Measurements from ENCODE around the gene RAB27A. TPM values are rescaled to one million over a fixed set of nuclear protein-coding genes. Genes with fewer than 3 reads are reported as not detected.

The RAB27A gene
- total and polyA plus RNA-seq, 2 experiments from 2014 or later = 3.2 to 5.8 TPM

- TF ChIP-seq ZNF462 (CRISPR knock-in tag; IDR thresholded peaks at IDR 0.05) (no peak), ZNF114 (CRISPR knock-in tag; IDR thresholded peaks at IDR 0.05) (no peak), ETS1 (IDR thresholded peaks at IDR 0.05) (no peak), EZH2phosphoT487 (IDR thresholded peaks at IDR 0.05; ENCODE audit: unreplicated experiment) (no peak), ZNF331 (CRISPR knock-in tag; IDR thresholded peaks at IDR 0.05; ENCODE audit: low read depth) (no peak), NANOG (IDR thresholded peaks at IDR 0.05; ENCODE audit: borderline replicate concordance) (no peak), STAT1 (IDR thresholded peaks at IDR 0.05; ENCODE audit: unreplicated experiment) (no peak), JUNB (IDR thresholded peaks at IDR 0.05; ENCODE audit: unreplicated experiment) (no peak)
These were observed 31.4 kb upstream of the RAB27A start (continued) for GRCh38 chr15:55320963-55321362.

GRCh38 chr15:55320238-55320550 is 30.6 kb upstream of the RAB27A start:
- H3K36me3 ChIP-seq (ENCODE audit: insufficient read depth) = no peaks in the 10 kb centered on the region
- ATAC-seq = no peak
- no peak overlapping the region for H3K4me2 ChIP-seq
- H3K4me1 Mint-ChIP-seq = peaks cover 16% of the 10 kb centered on the region
- H3K27ac Mint-ChIP-seq = no peak overlapping the region
- no peaks in the 10 kb centered on the region for H4K20me1 ChIP-seq (replicated peaks; ENCODE audit: insufficient read depth)
- H3K9me2 ChIP-seq (ENCODE audit: insufficient read depth) = no peaks in the 10 kb centered on the region
- no peak overlapping the region for H3K27ac ChIP-seq (ENCODE audit: low read depth)
- no peak overlapping the region for H3K4me3 ChIP-seq
- peaks cover 4% of the 10 kb centered on the region for H3K27me3 Mint-ChIP-seq (ENCODE audit: insufficient read depth, low read depth, poor library complexity)
- H3K9me3 Mint-ChIP-seq = no peaks in the 10 kb centered on the region; the same call in 2 of the 3 replicates
- no peak for DNase-seq (ENCODE audit: low spot score)
- peaks cover 11% of the 10 kb centered on the region for H3K79me2 ChIP-seq (replicated peaks; ENCODE audit: insufficient read depth)
- H2AFZ ChIP-seq = no peak overlapping the region
- no peaks in the 10 kb centered on the region for H3K27me3 ChIP-seq (ENCODE audit: insufficient read depth)
- H3K4me1 ChIP-seq (ENCODE audit: insufficient read depth) = peaks cover 11% of the 10 kb centered on the region; the same call in 1 of the 2 replicates
- no peaks in the 10 kb centered on the region for H3F3A ChIP-seq (replicated peaks; ENCODE audit: low read depth)
- no peak overlapping the region for H3K4me3 Mint-ChIP-seq
- no peaks in the 10 kb centered on the region for H3K36me3 Mint-ChIP-seq (ENCODE audit: low read depth)
- no peak for TF ChIP-seq CREB1 (CRISPR knock-in tag; IDR thresholded peaks at IDR 0.05; ENCODE audit: low read depth)
- TF ChIP-seq EZH2phosphoT487 (IDR thresholded peaks at IDR 0.05; ENCODE audit: unreplicated experiment) = no peak
- no peak for TF ChIP-seq REST (IDR thresholded peaks at IDR 0.05; ENCODE audit: unreplicated experiment)
